WTC11 (cell line): ENCODE data around the gene ELOB. TPM values are rescaled to one million over a fixed set of nuclear protein-coding genes. Genes with fewer than 3 reads are reported as not detected.

Experiments used
- ATAC-seq: fragments of 200-7000 bp; cut with Tn5 transposase; 2 replicates; pipeline ENCODE4 v1.10.0; 2021; ENCODE audit warnings: mild to moderate bottlenecking, moderate library complexity
- CTCF ChIA-PET: fragments of 300-600 bp; sonication (Branson Sonifier 250); formaldehyde crosslinking; loops from one replicate; lab custom pipeline; 2021; ENCODE audit warnings: antibody characterized with exemption; lab: Charles Lee
- POLR2A ChIA-PET: fragments of 350-600 bp; sonication (Branson Sonifier 250); formaldehyde crosslinking; loops from one replicate; lab custom pipeline; 2021; ENCODE audit warnings: antibody characterized with exemption; lab: Charles Lee
- DNase-seq: peaks from one replicate; pipeline ENCODE4 v3.0.0; 2021; ENCODE audit warnings: low spot score
- H3K27ac Mint-ChIP-seq: 2 replicates; pipeline ENCODE4 v1.8.0; 2021; ENCODE audit warnings: mixed read lengths
- H3K27me3 Mint-ChIP-seq: 2 replicates; pipeline ENCODE4 v1.8.0; 2021; ENCODE audit warnings: low read depth, mild to moderate bottlenecking, moderate library complexity, mixed read lengths
- H3K36me3 Mint-ChIP-seq: 2 replicates; pipeline ENCODE4 v1.8.0; 2021; ENCODE audit warnings: mixed read lengths
- H3K4me1 Mint-ChIP-seq: 2 replicates; pipeline ENCODE4 v1.8.0; 2022; ENCODE audit warnings: mixed read lengths
- H3K4me3 Mint-ChIP-seq: 2 replicates; pipeline ENCODE4 v1.8.0; 2021; ENCODE audit warnings: mild to moderate bottlenecking, moderate library complexity, mixed read lengths
- H3K9me3 Mint-ChIP-seq: 2 replicates; pipeline ENCODE4 v1.8.0; 2021; ENCODE audit warnings: mixed read lengths
- CREB1 ChIP-seq: sonication (generic); formaldehyde crosslinking; IDR thresholded peaks from 2 replicates; pipeline ENCODE4 v1.8.0; 2023; ENCODE audit warnings: mild to moderate bottlenecking, missing genetic modification reagents
- E2F4 ChIP-seq: sonication (generic); formaldehyde crosslinking; IDR thresholded peaks from 2 replicates; pipeline ENCODE4 v1.8.1; 2022; ENCODE audit warnings: low read depth, mild to moderate bottlenecking, moderate library complexity, missing genetic modification reagents, borderline replicate concordance
- E2F5 ChIP-seq: sonication (generic); formaldehyde crosslinking; IDR thresholded peaks from 2 replicates; pipeline ENCODE4 v1.8.1; 2022; ENCODE audit warnings: mild to moderate bottlenecking, moderate library complexity, missing genetic modification reagents
- FOXK1 ChIP-seq: sonication (generic); formaldehyde crosslinking; IDR thresholded peaks from 2 replicates; pipeline ENCODE4 v1.8.0; 2022; ENCODE audit warnings: mild to moderate bottlenecking, moderate library complexity, missing genetic modification reagents
- IRF2 ChIP-seq: sonication (generic); formaldehyde crosslinking; IDR thresholded peaks from 2 replicates; pipeline ENCODE4 v1.8.0; 2022; ENCODE audit warnings: low read depth, missing genetic modification reagents, borderline replicate concordance
- NFE2L1 ChIP-seq: sonication (generic); formaldehyde crosslinking; IDR thresholded peaks from 2 replicates; pipeline ENCODE4 v1.8.1; 2023; ENCODE audit warnings: missing genetic modification reagents
- NFYB ChIP-seq: sonication (generic); formaldehyde crosslinking; conservative IDR thresholded peaks from 2 replicates; pipeline ENCODE4 v1.8.0; 2022; ENCODE audit warnings: low read depth, missing genetic modification reagents
- RELA ChIP-seq: sonication (generic); formaldehyde crosslinking; IDR thresholded peaks from 2 replicates; pipeline ENCODE4 v1.8.1; 2022; ENCODE audit warnings: missing genetic modification reagents, mild to moderate bottlenecking, borderline replicate concordance
- SP1 ChIP-seq: sonication (generic); formaldehyde crosslinking; conservative IDR thresholded peaks from 2 replicates; pipeline ENCODE4 v1.8.1; 2022; ENCODE audit warnings: missing genetic modification reagents
- STAT6 ChIP-seq: sonication (generic); formaldehyde crosslinking; conservative IDR thresholded peaks from 2 replicates; pipeline ENCODE4 v1.8.1; 2023; ENCODE audit warnings: mild to moderate bottlenecking, low read depth, missing genetic modification reagents, moderate library complexity
- TEAD4 ChIP-seq: sonication (generic); formaldehyde crosslinking; IDR thresholded peaks from 2 replicates; pipeline ENCODE4 v1.8.0; 2022; ENCODE audit warnings: mild to moderate bottlenecking, missing genetic modification reagents
- TP53 ChIP-seq: sonication (generic); formaldehyde crosslinking; IDR thresholded peaks from 2 replicates; pipeline ENCODE4 v1.8.1; 2023; ENCODE audit warnings: mild to moderate bottlenecking, missing genetic modification reagents
- ZBTB43 ChIP-seq: sonication (generic); formaldehyde crosslinking; IDR thresholded peaks from 2 replicates; pipeline ENCODE4 v1.8.1; 2023; ENCODE audit warnings: mild to moderate bottlenecking, missing genetic modification reagents
- ZNF219 ChIP-seq: sonication (generic); formaldehyde crosslinking; IDR thresholded peaks from 2 replicates; pipeline ENCODE4 v1.8.0; 2023; ENCODE audit warnings: missing genetic modification reagents, mild to moderate bottlenecking, borderline replicate concordance
- ZNF416 ChIP-seq: fragments of 250-450 bp; sonication (Bioruptor Pico); IDR thresholded peaks from 2 replicates; pipeline ENCODE4 v1.9.0; 2021; ENCODE audit warnings: mild to moderate bottlenecking, inconsistent platforms
- ZNF671 ChIP-seq: fragments of 250-450 bp; sonication (Bioruptor Pico); IDR thresholded peaks from 2 replicates; pipeline ENCODE4 v1.8.0; 2021; ENCODE audit warnings: mild to moderate bottlenecking
- ZSCAN18 ChIP-seq: fragments of 250-450 bp; sonication (Bioruptor Pico); IDR thresholded peaks from 2 replicates; pipeline ENCODE4 v2.1.2; 2022; ENCODE audit warnings: mild to moderate bottlenecking, moderate library complexity
- total RNA-seq: library from RNA; stranded (reverse); gene quantifications from 3 replicates; pipeline ENCODE4 v1.2.3, GENCODE V29; 2021
- TF ChIP-seq, protein P1 (sequence below): fragments of 250-450 bp; sonication (Bioruptor Pico); conservative IDR thresholded peaks from 2 replicates; pipeline ENCODE4 v1.9.0; 2021; ENCODE audit warnings: mild to moderate bottlenecking
- TF ChIP-seq, protein P2 (sequence below): sonication (generic); formaldehyde crosslinking; IDR thresholded peaks from 2 replicates; pipeline ENCODE4 v1.8.1; 2022; ENCODE audit warnings: mild to moderate bottlenecking, missing genetic modification reagents, moderate library complexity, borderline replicate concordance
- TF ChIP-seq, protein P3 (sequence below): sonication (generic); formaldehyde crosslinking; IDR thresholded peaks from 2 replicates; pipeline ENCODE4 v1.8.1; 2023; ENCODE audit warnings: mild to moderate bottlenecking, moderate library complexity, missing genetic modification reagents

The ELOB gene
- total RNA-seq, 1 experiment from 2014 or later, result 252 TPM

DNA sequence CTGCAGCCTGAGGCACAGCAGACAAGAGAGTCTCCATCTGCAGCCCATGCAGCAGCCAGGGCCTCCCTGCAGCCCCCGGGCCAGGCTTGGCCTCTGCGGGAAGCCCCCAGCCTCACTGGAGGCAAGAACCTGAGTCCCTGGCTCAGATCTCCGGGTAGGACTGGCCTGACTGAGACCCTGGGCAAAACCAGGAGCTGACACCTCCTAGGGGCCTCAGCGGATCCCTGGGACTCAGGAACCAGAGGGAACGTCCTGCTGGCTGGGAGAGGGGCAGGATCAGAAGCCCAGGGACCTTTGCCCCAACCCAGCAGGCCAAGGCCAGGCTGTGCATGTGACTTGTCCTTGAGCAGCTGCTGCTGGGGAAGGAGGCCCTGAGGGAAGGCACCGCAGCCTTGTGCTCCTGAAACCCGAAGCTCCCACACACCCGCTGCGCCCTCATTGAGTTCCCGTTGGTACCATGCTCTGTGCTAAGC, 38.3 kb upstream of the ELOB start:
- Mint-ChIP-seq H3K9me3 (no peaks in the 10 kb centered on the region), H3K4me1 (no peaks in the 10 kb centered on the region), H3K36me3 (no peaks in the 10 kb centered on the region), H3K27me3 (no peaks in the 10 kb centered on the region; the same call in 1 of the 2 replicates), H3K27ac (no peak overlapping the region), H3K4me3 (no peak overlapping the region)
- no peak for TF ChIP-seq RELA
- TF ChIP-seq NFE2L1 (CRISPR knock-in tag), result no peak
- TF ChIP-seq, protein P1, sequence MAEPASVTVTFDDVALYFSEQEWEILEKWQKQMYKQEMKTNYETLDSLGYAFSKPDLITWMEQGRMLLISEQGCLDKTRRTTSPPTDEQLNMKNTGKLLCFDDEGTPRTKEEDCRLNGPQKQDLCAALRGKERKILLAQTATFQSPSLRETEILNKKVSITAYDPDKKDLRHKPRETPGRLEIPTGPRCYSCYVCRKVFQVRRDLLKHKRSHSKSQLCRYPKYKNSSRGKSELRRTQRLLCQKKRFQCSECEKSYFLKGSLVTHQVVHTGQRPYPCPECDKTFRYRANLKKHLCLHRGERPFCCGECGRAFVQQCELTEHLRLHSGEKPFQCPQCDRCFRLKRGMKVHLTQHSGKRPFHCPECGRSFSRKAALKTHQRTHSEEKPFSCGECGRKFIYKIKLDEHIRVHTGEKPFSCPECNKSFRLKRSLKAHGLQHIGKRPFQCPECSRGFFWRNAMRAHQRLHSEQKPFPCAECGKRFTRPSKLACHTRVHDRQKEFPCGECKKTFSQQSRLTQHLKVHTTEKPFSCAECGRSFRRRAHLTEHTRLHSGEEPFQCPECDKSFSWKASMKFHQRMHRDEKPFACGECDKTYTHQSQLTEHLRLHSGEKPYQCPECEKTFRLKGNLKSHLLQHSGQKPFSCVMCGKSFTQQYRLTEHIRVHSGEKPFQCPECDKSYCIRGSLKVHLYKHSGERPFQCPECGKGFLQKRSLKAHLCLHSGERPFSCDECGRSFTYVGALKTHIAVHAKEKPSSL (CRISPR knock-in tag), result no peak
- no peak for TF ChIP-seq ZNF416 (CRISPR knock-in tag)
- no peak for TF ChIP-seq TEAD4
- TF ChIP-seq ZNF671, result no peak
- no peak for TF ChIP-seq IRF2 (CRISPR knock-in tag)
- TF ChIP-seq TP53 (CRISPR knock-in tag), result no peak
- no peak for TF ChIP-seq E2F4 (CRISPR knock-in tag)
- no peak for TF ChIP-seq STAT6 (CRISPR knock-in tag)
- TF ChIP-seq CREB1 (CRISPR knock-in tag), result no peak
- no peak for TF ChIP-seq ZSCAN18 (CRISPR knock-in tag)
- TF ChIP-seq, protein P2, sequence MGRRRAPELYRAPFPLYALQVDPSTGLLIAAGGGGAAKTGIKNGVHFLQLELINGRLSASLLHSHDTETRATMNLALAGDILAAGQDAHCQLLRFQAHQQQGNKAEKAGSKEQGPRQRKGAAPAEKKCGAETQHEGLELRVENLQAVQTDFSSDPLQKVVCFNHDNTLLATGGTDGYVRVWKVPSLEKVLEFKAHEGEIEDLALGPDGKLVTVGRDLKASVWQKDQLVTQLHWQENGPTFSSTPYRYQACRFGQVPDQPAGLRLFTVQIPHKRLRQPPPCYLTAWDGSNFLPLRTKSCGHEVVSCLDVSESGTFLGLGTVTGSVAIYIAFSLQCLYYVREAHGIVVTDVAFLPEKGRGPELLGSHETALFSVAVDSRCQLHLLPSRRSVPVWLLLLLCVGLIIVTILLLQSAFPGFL, result no peak
- no peak for TF ChIP-seq E2F5 (CRISPR knock-in tag)
- TF ChIP-seq NFYB (CRISPR knock-in tag), result no peak
- TF ChIP-seq, protein P3, sequence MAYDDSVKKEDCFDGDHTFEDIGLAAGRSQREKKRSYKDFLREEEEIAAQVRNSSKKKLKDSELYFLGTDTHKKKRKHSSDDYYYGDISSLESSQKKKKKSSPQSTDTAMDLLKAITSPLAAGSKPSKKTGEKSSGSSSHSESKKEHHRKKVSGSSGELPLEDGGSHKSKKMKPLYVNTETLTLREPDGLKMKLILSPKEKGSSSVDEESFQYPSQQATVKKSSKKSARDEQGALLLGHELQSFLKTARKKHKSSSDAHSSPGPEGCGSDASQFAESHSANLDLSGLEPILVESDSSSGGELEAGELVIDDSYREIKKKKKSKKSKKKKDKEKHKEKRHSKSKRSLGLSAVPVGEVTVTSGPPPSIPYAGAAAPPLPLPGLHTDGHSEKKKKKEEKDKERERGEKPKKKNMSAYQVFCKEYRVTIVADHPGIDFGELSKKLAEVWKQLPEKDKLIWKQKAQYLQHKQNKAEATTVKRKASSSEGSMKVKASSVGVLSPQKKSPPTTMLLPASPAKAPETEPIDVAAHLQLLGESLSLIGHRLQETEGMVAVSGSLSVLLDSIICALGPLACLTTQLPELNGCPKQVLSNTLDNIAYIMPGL (CRISPR knock-in tag), result no peak
- no peak for TF ChIP-seq FOXK1 (CRISPR knock-in tag)
- TF ChIP-seq ZNF219 (CRISPR knock-in tag), result no peak
- no peak for TF ChIP-seq ZBTB43
- no peak for TF ChIP-seq SP1
- ChIA-PET CTCF (interaction anchor here (1.1 to 2.2 kb wide), 3 partner anchors 18 to 53 kb away, joined by 4 to 25 read pairs (median 5); partner anchors contain the start of gene PRSS41), POLR2A (interaction anchor here (0.5 kb wide), 1 partner anchor 923 kb away, joined by 5 read pairs; no protein-coding TSS in a partner anchor)
- DNase-seq (no peak), ATAC-seq (no peak)
